Effector memory CD8-positive, alpha-beta T cell (primary cell): ENCODE results near the gene ERGIC3.
"Not testable (repeated sequence)": the region's sequence is repeated elsewhere in the genome, so short reads cannot be mapped to it uniquely, and the experiment has no call there.

Source experiments
- ATAC-seq: fragments of 150-1000 bp; cut with Tn5 transposase; replicated peaks from 2 replicates; pipeline ENCODE4 v1.10.0; 2021; ENCODE audit warnings: mild to moderate bottlenecking, moderate library complexity
- DNase-seq, 3 experiments: peaks; one replicate each; pipeline ENCODE4 v3.0.0; 2021
- H3K27ac Mint-ChIP-seq, 2 donors: one replicate each; pipeline ENCODE4 v1.8.0; 2022; ENCODE audit warnings: mild to moderate bottlenecking in 2 of 2, mixed read lengths in 2 of 2, moderate library complexity in 2 of 2
- H3K27me3 Mint-ChIP-seq, 2 donors: one replicate each; pipeline ENCODE4 v1.8.0; 2022; ENCODE audit warnings: mixed read lengths in 2 of 2
- H3K36me3 Mint-ChIP-seq: one replicate; pipeline ENCODE4 v1.8.0; 2022; ENCODE audit warnings: mild to moderate bottlenecking, moderate library complexity, mixed read lengths; ENCODE audit not compliant: insufficient read depth
- H3K4me1 Mint-ChIP-seq, 2 donors: one replicate each; pipeline ENCODE4 v1.8.0; 2022; ENCODE audit warnings: low read depth in 2 of 2, mixed read lengths in 2 of 2
- H3K4me3 Mint-ChIP-seq, 2 donors: one replicate each; pipeline ENCODE4 v1.8.0; 2022; ENCODE audit warnings: mild to moderate bottlenecking in 2 of 2, mixed read lengths in 2 of 2, moderate library complexity in 2 of 2
- H3K9me3 Mint-ChIP-seq, 2 donors: one replicate each; pipeline ENCODE4 v1.8.0; 2022; ENCODE audit warnings: mixed read lengths in 2 of 2

ERGIC3 gene

GRCh38 chr20:35529552-35529951, 12.3 kb upstream of the ERGIC3 start, which contains the start of gene C20orf173:
Gene C20orf173 (minus strand): TSS chr20:35529652. CDS start chr20:35529373, 279 bp downstream.
- no peak for ATAC-seq
- Mint-ChIP-seq H3K27me3 (no peaks in the 10 kb centered on the region), H3K4me3 (no peak within 1 kb of the TSS), H3K9me3 (no peaks in the 10 kb centered on the region), H3K27ac (no peak within 1 kb of the TSS), H3K36me3 (no peaks in the 10 kb centered on the region), H3K4me1 (no peaks in the 10 kb centered on the region)
- no peak for DNase-seq

DNA sequence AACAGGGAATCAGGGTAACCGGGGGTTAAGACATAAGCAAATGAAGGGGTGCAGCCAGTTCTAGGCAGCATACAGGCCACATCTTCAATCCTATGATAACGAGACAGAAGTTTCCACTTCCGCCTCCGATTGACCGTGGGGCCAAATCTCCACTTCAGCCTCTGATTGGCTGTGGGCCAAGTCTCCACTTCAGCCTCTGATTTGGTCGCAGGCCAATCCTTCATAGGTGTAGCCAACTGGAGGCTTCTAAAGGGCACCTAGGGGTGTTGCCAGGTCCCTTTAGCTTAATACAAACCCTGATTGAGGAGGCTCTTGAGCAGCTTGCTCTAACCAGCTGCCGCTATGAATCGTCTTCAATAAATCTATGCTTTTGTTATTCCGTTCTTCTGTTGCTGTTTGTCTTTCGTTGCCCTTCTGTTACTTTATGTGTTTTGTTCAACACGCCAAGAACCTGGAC, 2.1 kb upstream of the ERGIC3 start:
- Mint-ChIP-seq H3K27me3 (no peaks in the 10 kb centered on the region), H3K9me3 (no peaks in the 10 kb centered on the region), H3K27ac (no peak overlapping the region), H3K36me3 (peaks cover 4% of the 10 kb centered on the region), H3K4me3 (no peak overlapping the region), H3K4me1 (peaks cover 11 to 13% of the 10 kb centered on the region in 2 donors)
- peak in 2 of 3 experiments; percentile 13 to 20 for DNase-seq
- ATAC-seq: peak; percentile 21

DNA sequence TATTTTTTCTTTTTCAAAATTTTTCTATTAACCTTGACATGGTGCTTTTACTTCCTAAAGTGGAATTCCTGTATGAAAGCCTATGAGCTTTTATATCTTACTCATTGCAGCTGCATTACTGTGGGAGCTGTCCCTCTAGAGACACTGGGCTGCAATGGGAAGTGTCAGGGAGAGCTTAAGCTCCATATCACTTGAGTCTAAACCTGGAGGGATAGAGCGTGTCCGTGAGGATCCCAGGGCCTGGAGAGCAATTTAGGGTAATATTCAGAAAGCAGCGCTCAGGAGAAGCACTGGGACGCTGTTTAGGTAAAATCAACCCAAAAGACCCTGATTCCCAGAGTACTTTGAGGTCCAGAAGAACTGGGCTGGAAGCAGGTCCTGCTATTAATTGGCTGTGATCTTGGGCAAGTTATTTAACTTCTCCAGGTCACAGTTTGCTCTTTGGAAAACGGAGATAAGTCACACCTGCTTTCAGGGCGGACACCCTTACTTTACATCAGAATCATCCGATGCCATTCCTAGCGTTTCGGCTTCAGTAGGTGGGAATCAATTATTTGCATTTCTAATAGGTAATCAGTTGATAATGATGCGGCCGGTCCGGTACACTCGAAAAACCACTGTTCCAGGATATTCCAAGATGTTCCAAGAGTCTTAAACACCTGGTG, 628 bp upstream of the ERGIC3 start:
- peaks cover 6% of the 10 kb centered on the region for H3K36me3 Mint-ChIP-seq
- peaks cover 11 to 13% of the 10 kb centered on the region in 2 donors for H3K4me1 Mint-ChIP-seq
- peak overlapping the region; percentile 86 to 92 for H3K27ac Mint-ChIP-seq
- no peaks in the 10 kb centered on the region for H3K9me3 Mint-ChIP-seq
- peak overlapping the region; percentile 86 to 92 for H3K4me3 Mint-ChIP-seq
- DNase-seq (no peak), ATAC-seq (no peak)
- no peaks in the 10 kb centered on the region for H3K27me3 Mint-ChIP-seq

GRCh38 chr20:35542990-35543389, 1.1 kb downstream of the ERGIC3 start:
- no peaks in the 10 kb centered on the region for H3K27me3 Mint-ChIP-seq
- H3K27ac Mint-ChIP-seq: peak overlapping the region; percentile 86 to 92
- ATAC-seq (no peak), DNase-seq (no peak)
- peak overlapping the region; percentile 86 to 92 for H3K4me3 Mint-ChIP-seq
- H3K9me3 Mint-ChIP-seq: no peaks in the 10 kb centered on the region
- H3K36me3 Mint-ChIP-seq: peaks cover 6% of the 10 kb centered on the region
- H3K4me1 Mint-ChIP-seq: peaks cover 11 to 13% of the 10 kb centered on the region in 2 donors

DNA sequence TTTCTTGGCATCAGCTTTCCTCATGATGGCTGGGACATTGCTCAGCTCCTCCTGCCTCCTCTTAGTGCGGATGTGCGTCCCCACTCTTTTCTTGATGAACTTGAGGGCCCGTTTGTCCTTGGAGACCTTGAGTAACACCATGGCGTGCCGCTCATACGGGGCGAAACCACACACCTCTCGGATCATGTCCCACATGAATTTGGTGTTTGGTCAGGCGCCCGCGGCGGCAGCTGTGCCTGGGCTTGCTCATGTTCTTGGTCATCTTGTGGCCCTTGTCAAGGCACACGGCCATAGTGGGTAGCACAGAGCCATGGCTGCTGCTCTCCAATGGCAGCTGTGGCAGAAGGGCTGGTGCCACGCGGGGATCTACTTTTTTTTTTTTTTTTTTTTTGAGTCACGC, 2.6 kb downstream of the ERGIC3 start:
- Mint-ChIP-seq H3K4me1 (peaks cover 11 to 13% of the 10 kb centered on the region in 2 donors), H3K4me3 (no peak overlapping the region), H3K27me3 (no peaks in the 10 kb centered on the region), H3K27ac (no peak overlapping the region), H3K9me3 (no peaks in the 10 kb centered on the region), H3K36me3 (peaks cover 13% of the 10 kb centered on the region)
- no peak for ATAC-seq
- no peak for DNase-seq

GRCh38 chr20:35544941-35545340, 3.1 kb downstream of the ERGIC3 start:
- H3K4me1 Mint-ChIP-seq: peaks cover 11 to 13% of the 10 kb centered on the region in 2 donors
- ATAC-seq, DNase-seq, H3K27ac Mint-ChIP-seq, H3K27me3 Mint-ChIP-seq, H3K4me3 Mint-ChIP-seq, H3K9me3 Mint-ChIP-seq: not testable (repeated sequence)
- peaks cover 18% of the 10 kb centered on the region for H3K36me3 Mint-ChIP-seq

GRCh38 chr20:35546127-35546526, 4.2 kb downstream of the ERGIC3 start:
- ATAC-seq: no peak
- peaks cover 20% of the 10 kb centered on the region for H3K36me3 Mint-ChIP-seq

DNA sequence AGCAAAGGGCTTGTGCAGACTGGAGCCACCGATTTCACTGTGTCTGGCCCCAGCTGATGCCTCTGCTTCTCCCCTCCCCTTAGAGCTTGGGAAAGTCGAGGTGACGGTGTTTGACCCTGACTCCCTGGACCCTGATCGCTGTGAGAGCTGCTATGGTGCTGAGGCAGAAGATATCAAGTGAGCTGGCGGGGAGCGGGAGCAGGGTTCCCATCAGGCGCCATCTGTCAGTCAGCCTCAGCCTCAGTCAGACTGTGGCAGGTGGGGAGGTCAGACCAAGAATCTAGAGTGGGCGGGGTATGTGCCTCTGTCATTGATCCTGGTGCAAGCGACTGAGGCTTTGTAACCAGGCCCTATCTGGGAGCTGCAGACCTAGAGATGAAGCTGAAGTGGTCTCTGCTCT, 5.5 kb downstream of the ERGIC3 start:
- Mint-ChIP-seq H3K4me1 (peaks cover 6 to 12% of the 10 kb centered on the region in 2 donors), H3K4me3 (no peak overlapping the region), H3K27me3 (no peaks in the 10 kb centered on the region), H3K36me3 (peaks cover 20% of the 10 kb centered on the region), H3K9me3 (no peaks in the 10 kb centered on the region), H3K27ac (no peak overlapping the region)
- ATAC-seq: no peak
- no peak for DNase-seq

More at GRCh38 chr20:35546127-35546526, 4.2 kb downstream of the ERGIC3 start:
- no peak overlapping the region for H3K27ac Mint-ChIP-seq
- H3K4me1 Mint-ChIP-seq: peaks cover 11 to 13% of the 10 kb centered on the region in 2 donors
- DNase-seq: no peak
- H3K4me3 Mint-ChIP-seq: no peak overlapping the region
- no peaks in the 10 kb centered on the region for H3K27me3 Mint-ChIP-seq
- H3K9me3 Mint-ChIP-seq: no peaks in the 10 kb centered on the region

DNA sequence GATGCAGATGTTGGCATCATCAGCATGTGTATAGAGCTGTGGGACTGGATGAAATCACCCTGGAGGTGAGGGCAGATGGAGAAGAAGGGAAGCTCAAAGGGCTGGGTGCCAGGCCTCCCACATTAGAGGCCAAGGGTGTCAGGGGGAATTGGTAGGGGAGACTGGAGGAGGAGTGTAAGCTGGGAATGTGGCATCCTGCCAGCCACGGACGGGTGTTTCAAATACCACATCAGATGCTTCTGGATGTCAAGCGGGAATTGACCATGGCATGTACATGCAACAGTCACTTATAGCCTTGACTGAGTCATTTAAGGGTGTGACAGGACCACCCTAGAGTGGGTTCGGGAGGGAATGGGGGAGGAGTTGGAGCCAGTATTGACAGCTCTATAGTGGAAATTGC, 9.6 kb downstream of the ERGIC3 start:
- Mint-ChIP-seq H3K36me3 (peaks cover 18% of the 10 kb centered on the region), H3K27me3 (no peaks in the 10 kb centered on the region), H3K4me3 (no peak overlapping the region), H3K9me3 (no peaks in the 10 kb centered on the region), H3K4me1 (no peaks in the 10 kb centered on the region), H3K27ac (no peak overlapping the region)
- ATAC-seq: no peak
- DNase-seq: no peak

GRCh38 chr20:35552914-35553313, 11.0 kb downstream of the ERGIC3 start:
- H3K4me1 Mint-ChIP-seq: no peaks in the 10 kb centered on the region
- no peak overlapping the region for H3K4me3 Mint-ChIP-seq
- H3K36me3 Mint-ChIP-seq: peaks cover 18% of the 10 kb centered on the region
- no peak overlapping the region for H3K27ac Mint-ChIP-seq
- H3K9me3 Mint-ChIP-seq: no peaks in the 10 kb centered on the region
- ATAC-seq (no peak), DNase-seq (no peak)
- H3K27me3 Mint-ChIP-seq: no peaks in the 10 kb centered on the region

DNA sequence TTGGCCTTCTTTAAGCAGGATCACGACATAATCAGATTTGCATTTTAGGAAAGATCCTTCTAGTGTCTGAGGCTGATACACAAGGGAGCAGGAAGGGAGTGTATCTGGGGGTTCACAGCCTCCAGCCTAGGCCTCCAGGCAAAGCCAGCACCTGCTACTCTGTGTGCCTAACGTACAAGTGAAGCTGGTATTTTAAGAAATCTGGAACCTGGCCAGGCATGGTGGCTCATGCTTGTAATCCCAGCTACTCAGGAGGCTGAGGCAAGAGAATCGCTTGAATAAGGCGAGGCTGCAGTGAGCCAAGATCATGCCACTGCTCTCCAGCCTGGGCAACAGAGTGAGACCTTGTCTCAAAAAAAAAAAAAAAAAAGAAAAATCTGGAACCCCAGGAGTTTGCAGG, 13.6 kb downstream of the ERGIC3 start:
- not testable (repeated sequence) for H3K4me1 Mint-ChIP-seq, H3K27ac Mint-ChIP-seq, H3K9me3 Mint-ChIP-seq

GRCh38 chr20:35555951-35556645, 14.2 kb downstream of the ERGIC3 start:
- ATAC-seq: no peak
- Mint-ChIP-seq H3K27me3 (no peaks in the 10 kb centered on the region), H3K4me1 (peaks cover 0 to 1% of the 10 kb centered on the region in 2 donors), H3K36me3 (peaks cover 4% of the 10 kb centered on the region), H3K4me3 (no peak overlapping the region), H3K27ac (no peak overlapping the region), H3K9me3 (no peaks in the 10 kb centered on the region)
- DNase-seq: no peak

More for the DNA sequence above, 13.6 kb downstream of the ERGIC3 start:
- DNase-seq, H3K36me3 Mint-ChIP-seq, ATAC-seq, H3K4me3 Mint-ChIP-seq, H3K27me3 Mint-ChIP-seq: not testable (repeated sequence)

- H3K27ac Mint-ChIP-seq: no peak overlapping the region
- H3K9me3 Mint-ChIP-seq: no peaks in the 10 kb centered on the region
- ATAC-seq: no peak
- peaks cover 0 to 3% of the 10 kb centered on the region in 2 donors for H3K4me1 Mint-ChIP-seq
- peaks cover 0 to 5% of the 10 kb centered on the region in 2 donors for H3K27me3 Mint-ChIP-seq
- no peak for DNase-seq
- no peak overlapping the region for H3K4me3 Mint-ChIP-seq
- H3K36me3 Mint-ChIP-seq: peaks cover 4% of the 10 kb centered on the region
Measured at GRCh38 chr20:35556871-35557270, 15.0 kb downstream of the ERGIC3 start.

DNA sequence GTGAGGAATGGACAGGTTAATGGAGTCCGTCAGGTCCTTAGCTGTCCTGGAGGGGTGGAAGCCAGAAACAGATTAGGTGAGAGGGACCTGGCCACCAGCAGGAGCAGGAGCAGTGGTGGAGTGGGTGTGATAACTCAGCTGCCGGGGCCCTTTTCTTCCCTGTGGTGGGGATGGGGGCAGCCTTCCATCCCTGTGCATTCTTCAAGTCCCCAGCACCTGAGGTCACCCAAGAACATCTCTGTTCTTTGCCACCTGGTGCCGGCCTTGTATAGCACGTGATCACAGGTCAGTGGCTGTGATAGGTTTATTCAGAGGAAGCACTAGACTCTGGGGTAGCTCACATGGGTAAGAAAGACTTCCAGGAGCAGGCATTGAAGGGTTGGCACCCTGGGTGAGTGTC, 16.6 kb downstream of the ERGIC3 start:
- no peaks in the 10 kb centered on the region for H3K9me3 Mint-ChIP-seq
- H3K36me3 Mint-ChIP-seq: peaks cover 4% of the 10 kb centered on the region
- peaks cover 0 to 14% of the 10 kb centered on the region in 2 donors for H3K27me3 Mint-ChIP-seq
- peak overlapping the region; percentile 23 to 59 for H3K27ac Mint-ChIP-seq
- peaks cover 0 to 3% of the 10 kb centered on the region in 2 donors for H3K4me1 Mint-ChIP-seq
- ATAC-seq (no peak), DNase-seq (no peak)
- H3K4me3 Mint-ChIP-seq: no peak overlapping the region
